MM.1S (cell line): ENCODE results near the gene GJD2.

Experiments
- DNase-seq: peaks from one replicate; pipeline ENCODE4 v3.0.0-alpha.2; 2015
- H2AFZ ChIP-seq: fragments of 300-600 bp; sonication (generic); 2 replicates; pipeline ENCODE4 v1.6.0; 2016; ENCODE audit warnings: antibody characterized with exemption, low read length
- H3F3A ChIP-seq: fragments of 300-600 bp; sonication (generic); 2 replicates; pipeline ENCODE4 v1.6.1; 2016; ENCODE audit warnings: mild to moderate bottlenecking, antibody characterized with exemption, low read length, moderate library complexity, mixed read lengths; ENCODE audit not compliant: insufficient read depth
- H3K27ac ChIP-seq: fragments of 300-600 bp; sonication (generic); 2 replicates; pipeline ENCODE4 v1.5.1; 2016; ENCODE audit warnings: mild to moderate bottlenecking, low read length
- H3K27me3 ChIP-seq: fragments of 300-600 bp; sonication (generic); replicated peaks from 2 replicates; pipeline ENCODE4 v1.6.0; 2016; ENCODE audit warnings: low read length; ENCODE audit not compliant: insufficient read depth
- H3K36me3 ChIP-seq: fragments of 300-600 bp; sonication (generic); replicated peaks from 2 replicates; pipeline ENCODE4 v1.6.1; 2016; ENCODE audit warnings: mild to moderate bottlenecking, low read length, mixed read lengths; ENCODE audit not compliant: insufficient read depth
- H3K4me1 ChIP-seq: fragments of 300-600 bp; sonication (generic); 2 replicates; pipeline ENCODE4 v1.6.1; 2016; ENCODE audit warnings: low read length, mixed read lengths
- H3K4me2 ChIP-seq: fragments of 300-600 bp; sonication (generic); 2 replicates; pipeline ENCODE4 v1.6.0; 2016; ENCODE audit warnings: low read depth, low read length
- H3K4me3 ChIP-seq: fragments of 300-600 bp; sonication (generic); 2 replicates; pipeline ENCODE4 v1.5.1; 2016; ENCODE audit warnings: low read length, mixed read lengths
- H3K79me2 ChIP-seq: fragments of 300-600 bp; sonication (generic); 2 replicates; pipeline ENCODE4 v1.6.1; 2016; ENCODE audit warnings: mixed run types, low read length, mixed read lengths
- H3K9ac ChIP-seq: fragments of 300-600 bp; sonication (generic); 2 replicates; pipeline ENCODE4 v1.6.1; 2016; ENCODE audit warnings: low read length, mixed read lengths
- H3K9me2 ChIP-seq: fragments of 300-600 bp; sonication (generic); replicated peaks from 2 replicates; pipeline ENCODE4 v1.6.1; 2016; ENCODE audit warnings: mild to moderate bottlenecking, low read length, mixed read lengths; ENCODE audit not compliant: insufficient read depth
- H3K9me3 ChIP-seq: fragments of 300-600 bp; sonication (generic); replicated peaks from 2 replicates; pipeline ENCODE4 v1.6.1; 2016; ENCODE audit warnings: mild to moderate bottlenecking, low read length, mixed read lengths; ENCODE audit not compliant: insufficient read depth
- H4K20me1 ChIP-seq: fragments of 300-600 bp; sonication (generic); 2 replicates; pipeline ENCODE4 v1.6.1; 2016; ENCODE audit warnings: mild to moderate bottlenecking, low read length, moderate library complexity, mixed read lengths; ENCODE audit not compliant: insufficient read depth
- CTCF ChIP-seq: fragments of 300-600 bp; sonication (generic); IDR thresholded peaks from 2 replicates; pipeline ENCODE4 v1.5.1; 2016; ENCODE audit warnings: antibody characterized with exemption, low read length, mixed read lengths
- EZH2 ChIP-seq: fragments of 300-600 bp; sonication (generic); optimal IDR thresholded peaks from 2 replicates; pipeline ENCODE3; 2017; ENCODE audit warnings: low read depth, mild to moderate bottlenecking, antibody characterized with exemption, low read length, mixed read lengths
- EZH2phosphoT487 ChIP-seq: fragments of 300-600 bp; sonication (generic); IDR thresholded peaks from 2 replicates; pipeline ENCODE4 v1.6.1; 2018; ENCODE audit warnings: antibody characterized with exemption, low read length

GJD2 gene

DNA sequence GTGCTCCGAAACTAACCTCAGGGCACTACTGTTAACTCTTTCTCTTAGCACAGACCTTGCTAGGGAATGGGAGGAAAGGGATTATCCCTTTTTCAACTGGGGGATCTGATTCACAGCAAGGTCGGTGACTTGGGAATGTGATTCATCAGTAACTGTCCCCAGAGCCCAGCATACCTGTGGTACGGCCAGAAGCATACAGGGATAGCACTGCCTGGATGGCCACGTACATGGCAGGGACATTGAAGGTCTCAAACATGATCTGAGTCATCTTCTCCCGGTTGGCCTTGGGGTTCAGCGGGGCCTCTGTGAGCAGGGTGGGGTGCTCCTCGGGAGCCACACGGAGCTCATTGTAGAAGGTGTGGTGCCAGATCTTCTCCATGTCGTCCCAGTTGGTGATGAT, 38.3 kb upstream of the GJD2 start:
- Histone ChIP-seq H3K4me2 (no peak overlapping the region), H3K36me3 (no peaks in the 10 kb centered on the region), H2AFZ (no peak overlapping the region), H3K27ac (no peak overlapping the region), H4K20me1 (no peaks in the 10 kb centered on the region), H3K4me1 (no peaks in the 10 kb centered on the region), H3K79me2 (no peaks in the 10 kb centered on the region), H3K4me3 (no peak overlapping the region), H3K27me3 (no peaks in the 10 kb centered on the region), H3F3A (no peaks in the 10 kb centered on the region), H3K9me2 (no peaks in the 10 kb centered on the region), H3K9ac (no peak overlapping the region), H3K9me3 (no peaks in the 10 kb centered on the region)
- no peak for DNase-seq
- TF ChIP-seq EZH2phosphoT487 = no peak
- TF ChIP-seq EZH2 = no peak

DNA sequence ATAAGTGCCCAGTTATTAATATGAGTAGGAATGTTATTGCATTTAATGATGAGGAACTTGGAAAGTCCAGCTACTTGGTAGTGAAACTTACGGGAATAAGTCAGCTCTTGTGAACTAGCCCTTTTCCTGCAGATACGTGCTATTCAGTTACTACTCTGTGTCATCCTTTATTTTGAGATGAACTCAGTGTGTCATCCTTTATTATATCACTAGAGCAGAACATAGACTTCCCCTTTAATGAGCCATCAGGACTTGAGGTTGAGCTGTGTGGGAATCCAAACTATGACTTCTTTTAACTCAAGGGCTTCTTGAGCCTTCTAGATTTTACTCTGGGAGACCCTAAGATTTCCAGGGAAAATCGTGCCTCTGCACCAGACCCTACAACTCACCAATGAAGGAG, 36.9 kb upstream of the GJD2 start:
- H2AFZ ChIP-seq = no peak overlapping the region
- no peaks in the 10 kb centered on the region for H3K79me2 ChIP-seq
- TF ChIP-seq CTCF = no peak
- TF ChIP-seq EZH2 = no peak
- no peak for TF ChIP-seq EZH2phosphoT487
- no peak overlapping the region for H3K27ac ChIP-seq
- H3K4me3 ChIP-seq = no peak overlapping the region
- no peaks in the 10 kb centered on the region for H3K27me3 ChIP-seq
- H3K4me1 ChIP-seq = no peaks in the 10 kb centered on the region
- no peaks in the 10 kb centered on the region for H4K20me1 ChIP-seq
- H3K36me3 ChIP-seq = no peaks in the 10 kb centered on the region
- no peaks in the 10 kb centered on the region for H3F3A ChIP-seq
- no peak overlapping the region for H3K9ac ChIP-seq
- H3K4me2 ChIP-seq = no peak overlapping the region
- H3K9me2 ChIP-seq = no peaks in the 10 kb centered on the region
- H3K9me3 ChIP-seq = no peaks in the 10 kb centered on the region
- DNase-seq = no peak

GRCh38 chr15:34790121-34790520, 35.3 kb upstream of the GJD2 start:
- Histone ChIP-seq H3K9me2 (no peaks in the 10 kb centered on the region), H4K20me1 (no peaks in the 10 kb centered on the region), H2AFZ (no peak overlapping the region), H3K9me3 (no peaks in the 10 kb centered on the region), H3K27me3 (no peaks in the 10 kb centered on the region), H3K36me3 (no peaks in the 10 kb centered on the region), H3K27ac (no peak overlapping the region), H3K79me2 (no peaks in the 10 kb centered on the region), H3K9ac (no peak overlapping the region), H3K4me1 (no peaks in the 10 kb centered on the region), H3K4me3 (no peak overlapping the region), H3K4me2 (no peak overlapping the region), H3F3A (no peaks in the 10 kb centered on the region)
- DNase-seq = no peak
- no peak for TF ChIP-seq EZH2phosphoT487
- no peak for TF ChIP-seq EZH2
- no peak for TF ChIP-seq CTCF

DNA sequence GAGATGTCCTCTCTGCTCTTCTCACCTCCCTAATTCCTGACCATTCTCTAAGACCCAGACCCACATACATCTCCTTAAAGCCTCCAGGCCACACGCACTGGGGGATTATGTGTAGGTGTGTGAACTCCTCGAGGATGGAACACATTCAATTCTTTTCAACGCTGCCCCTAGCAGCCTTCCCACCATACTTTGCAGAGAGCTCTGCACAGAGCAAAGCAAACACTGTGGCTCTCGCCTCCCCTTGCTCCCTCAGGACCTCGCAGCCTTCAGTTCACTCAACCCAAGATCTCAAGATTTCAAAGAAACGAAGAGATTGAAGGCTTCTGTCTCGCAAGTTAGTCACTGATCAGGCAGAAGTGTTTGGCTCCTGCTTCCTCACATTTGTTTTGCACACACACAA, 34.5 kb upstream of the GJD2 start:
- H3F3A ChIP-seq = no peaks in the 10 kb centered on the region
- no peak overlapping the region for H3K9ac ChIP-seq
- no peaks in the 10 kb centered on the region for H3K27me3 ChIP-seq
- H3K36me3 ChIP-seq = no peaks in the 10 kb centered on the region
- H4K20me1 ChIP-seq = no peaks in the 10 kb centered on the region
- H3K4me2 ChIP-seq = no peak overlapping the region
- H3K9me2 ChIP-seq = no peaks in the 10 kb centered on the region
- H3K27ac ChIP-seq = no peak overlapping the region
- no peak for DNase-seq
- H3K4me3 ChIP-seq = no peak overlapping the region
- no peaks in the 10 kb centered on the region for H3K9me3 ChIP-seq
- no peak overlapping the region for H2AFZ ChIP-seq
- no peak for TF ChIP-seq EZH2
- no peak for TF ChIP-seq CTCF
- TF ChIP-seq EZH2phosphoT487 = no peak
- no peaks in the 10 kb centered on the region for H3K4me1 ChIP-seq
- no peaks in the 10 kb centered on the region for H3K79me2 ChIP-seq
